BJ (cell line): ENCODE results near the gene CEND1. TPM values are rescaled to one million over a fixed set of nuclear protein-coding genes. Genes with fewer than 3 reads are reported as not detected.
A peak's percentile ranks its signal among the peaks of the same experiment; 100 is the strongest.

Experiments used
- CTCF ChIA-PET: fragments of 350-600 bp; formaldehyde crosslinking; extraction: SDS; loops from one replicate; lab custom pipeline; 2021; ENCODE audit warnings: antibody characterized with exemption, inconsistent platforms; lab: Yijun Ruan, JAX
- POLR2A ChIA-PET: fragments of 300-600 bp; sonication (Branson Sonifier 250); formaldehyde crosslinking; extraction: SDS; loops from one replicate; lab custom pipeline; 2021; ENCODE audit warnings: antibody characterized with exemption; lab: Charles Lee
- DNase-seq: peaks from one replicate; pipeline ENCODE4 v3.0.0-alpha.2; 2011; ENCODE audit warnings: low read depth
- H3K27me3 ChIP-seq: 2 replicates; pipeline ENCODE4 v1.6.0; 2011; ENCODE audit warnings: low read length; ENCODE audit not compliant: control insufficient read depth, insufficient read depth
- H3K36me3 ChIP-seq: 2 replicates; pipeline ENCODE4 v1.5.1; 2011; ENCODE audit warnings: low read length; ENCODE audit not compliant: control insufficient read depth, insufficient read depth
- H3K4me3 ChIP-seq: 2 replicates; pipeline ENCODE4 v1.5.1; 2011; ENCODE audit warnings: low read depth, mild to moderate bottlenecking, control low read depth, low read length
- CTCF ChIP-seq: IDR thresholded peaks from 2 replicates; pipeline ENCODE4 v1.5.1; 2011; ENCODE audit warnings: low read depth, mild to moderate bottlenecking, control low read depth, inconsistent platforms, low read length, moderate library complexity; ENCODE audit not compliant: insufficient read depth
- polyA plus RNA-seq: library from polyadenylated mRNA; depleted of rRNA; stranded (reverse); fragments of >200 nt; gene quantifications from 2 replicates; pipeline ENCODE4 v1.2.3, GENCODE V29; 2011

CEND1 gene
- polyA plus RNA-seq, 1 experiment = 0.23 TPM

- Histone ChIP-seq H3K27me3 (no peaks in the 10 kb centered on the region), H3K36me3 (peaks cover 3% of the 10 kb centered on the region; the same call in 1 of the 2 replicates), H3K4me3 (no peak overlapping the region)
- CTCF ChIA-PET = interaction anchor here (0.8 to 4.4 kb wide), 2 partner anchors 22 to 26 kb away, joined by 3 to 20 read pairs; no protein-coding TSS in a partner anchor
- DNase-seq = no peak
- no peak for TF ChIP-seq CTCF
- POLR2A ChIA-PET = interaction anchor here (0.7 kb wide), 1 partner anchor 241 kb away, joined by 17 read pairs; no protein-coding TSS in a partner anchor
Observed at GRCh38 chr11:749731-750130, 40.2 kb downstream of the CEND1 start.

- H3K4me3 ChIP-seq = peak overlapping the region; percentile 93
- no peaks in the 10 kb centered on the region for H3K27me3 ChIP-seq
- ChIA-PET CTCF (interaction anchor here (1.4 to 4.4 kb wide), 6 partner anchors 10 to 25 kb away, joined by 3 to 20 read pairs (median 10); no protein-coding TSS in a partner anchor), POLR2A (no interaction called here)
- TF ChIP-seq CTCF = no peak
- DNase-seq = no peak
- H3K36me3 ChIP-seq = peaks cover 3% of the 10 kb centered on the region; the same call in 1 of the 2 replicates
Observed at GRCh38 chr11:748007-748359, 41.9 kb downstream of the CEND1 start.

- CTCF ChIA-PET = interaction anchor here (1.0 to 4.4 kb wide), 10 partner anchors 10 to 192 kb away, joined by 3 to 20 read pairs (median 5); no protein-coding TSS in a partner anchor
Observed at GRCh38 chr11:747158-748006, 42.5 kb downstream of the CEND1 start, which contains the start of gene TALDO1. Gene TALDO1 (plus strand): TSS chr11:747464. CDS start chr11:747482, 18 bp downstream.

GRCh38 chr11:746289-747157 is 43.4 kb downstream of the CEND1 start:
- CTCF ChIA-PET = interaction anchor here (0.6 to 4.4 kb wide), 12 partner anchors 9 to 192 kb away, joined by 3 to 20 read pairs (median 4); no protein-coding TSS in a partner anchor

More at GRCh38 chr11:747158-748006, 42.5 kb downstream of the CEND1 start, which contains the start of gene TALDO1:
- Histone ChIP-seq H3K36me3 (peaks cover 2% of the 10 kb centered on the region; the same call in 1 of the 2 replicates), H3K4me3 (peak within 1 kb of the TSS; percentile 93), H3K27me3 (no peaks in the 10 kb centered on the region)
- POLR2A ChIA-PET = no interaction called here
- TF ChIP-seq CTCF = 0 out of 2 replicates have a peak, but pooled peaks have one; percentile 8
- DNase-seq = peak; percentile 30

More at GRCh38 chr11:746289-747157, 43.4 kb downstream of the CEND1 start:
- DNase-seq = no peak
- Histone ChIP-seq H3K36me3 (no peaks in the 10 kb centered on the region), H3K27me3 (no peaks in the 10 kb centered on the region), H3K4me3 (peak overlapping the region; percentile 93)
- no peak; the same call in 1 of the 2 replicates for TF ChIP-seq CTCF
- POLR2A ChIA-PET = interaction anchor here (0.7 kb wide), 1 partner anchor 64 kb away, joined by 4 read pairs; no protein-coding TSS in a partner anchor
